WTC11 (cell line): Measurements from ENCODE around the gene TAS1R2.

Experiments used
- GABPB1 ChIP-seq: sonication (generic); formaldehyde crosslinking; IDR thresholded peaks from 2 replicates; pipeline ENCODE4 v1.8.1; 2023; ENCODE audit warnings: mild to moderate bottlenecking, missing genetic modification reagents
- HMGA2 ChIP-seq: fragments of 250-450 bp; sonication (Bioruptor Pico); IDR thresholded peaks from 2 replicates; pipeline ENCODE4 v1.4.0; 2021; ENCODE audit warnings: mild to moderate bottlenecking, moderate library complexity
- MYBL2 ChIP-seq: sonication (generic); formaldehyde crosslinking; IDR thresholded peaks from 2 replicates; pipeline ENCODE4 v1.8.1; 2023; ENCODE audit warnings: mild to moderate bottlenecking, moderate library complexity, missing genetic modification reagents
- NFE2L1 ChIP-seq: sonication (generic); formaldehyde crosslinking; IDR thresholded peaks from 2 replicates; pipeline ENCODE4 v1.8.1; 2023; ENCODE audit warnings: missing genetic modification reagents
- TEAD4 ChIP-seq: sonication (generic); formaldehyde crosslinking; IDR thresholded peaks from 2 replicates; pipeline ENCODE4 v1.8.0; 2022; ENCODE audit warnings: mild to moderate bottlenecking, missing genetic modification reagents
- ZNF121 ChIP-seq: sonication (generic); formaldehyde crosslinking; IDR thresholded peaks from 2 replicates; pipeline ENCODE4 v1.8.0; 2023; ENCODE audit warnings: missing genetic modification reagents
- ZNF317 ChIP-seq: sonication (generic); formaldehyde crosslinking; IDR thresholded peaks from 2 replicates; pipeline ENCODE4 v1.8.1; 2023; ENCODE audit warnings: low read depth, mild to moderate bottlenecking, moderate library complexity, missing genetic modification reagents, borderline replicate concordance
- TF ChIP-seq, protein P1 (sequence below): fragments of 200-600 bp; IDR thresholded peaks from 2 replicates; pipeline ENCODE4 v1.8.0; 2022; ENCODE audit warnings: antibody characterized with exemption
- TF ChIP-seq, protein P2 (sequence below): sonication (generic); formaldehyde crosslinking; IDR thresholded peaks from 2 replicates; pipeline ENCODE4 v1.8.1; 2023; ENCODE audit warnings: mild to moderate bottlenecking, missing genetic modification reagents
- TF ChIP-seq, protein P3 (sequence below): sonication (generic); formaldehyde crosslinking; IDR thresholded peaks from 2 replicates; pipeline ENCODE4 v1.8.0; 2023; ENCODE audit warnings: missing genetic modification reagents, mild to moderate bottlenecking, borderline replicate concordance
- TF ChIP-seq, protein P4 (sequence below): sonication (generic); formaldehyde crosslinking; IDR thresholded peaks from 2 replicates; pipeline ENCODE4 v1.8.1; 2022; ENCODE audit warnings: low read depth, missing genetic modification reagents, borderline replicate concordance

DNA sequence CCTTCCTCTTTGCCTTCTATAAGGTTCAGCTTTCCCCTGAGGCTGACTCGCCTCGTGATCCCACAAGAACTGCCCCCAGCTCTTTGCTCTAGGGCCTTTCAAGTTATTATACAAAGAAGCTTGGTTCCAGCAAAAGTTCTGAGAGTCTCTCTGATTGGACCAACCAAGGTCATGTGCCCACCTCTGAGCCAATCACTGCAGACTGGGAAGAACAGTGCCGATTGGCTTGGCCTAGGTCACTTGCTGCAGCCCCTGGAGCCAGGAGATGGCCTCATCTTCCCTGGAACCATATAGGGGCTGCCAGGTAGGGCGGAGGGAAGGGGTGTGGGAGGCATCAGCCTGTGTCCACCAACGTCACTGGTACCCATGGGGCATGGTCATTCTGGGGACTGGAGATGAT lies 22.8 kb downstream of the TAS1R2 start:
- no peak for TF ChIP-seq NFE2L1
- TF ChIP-seq, protein P1, sequence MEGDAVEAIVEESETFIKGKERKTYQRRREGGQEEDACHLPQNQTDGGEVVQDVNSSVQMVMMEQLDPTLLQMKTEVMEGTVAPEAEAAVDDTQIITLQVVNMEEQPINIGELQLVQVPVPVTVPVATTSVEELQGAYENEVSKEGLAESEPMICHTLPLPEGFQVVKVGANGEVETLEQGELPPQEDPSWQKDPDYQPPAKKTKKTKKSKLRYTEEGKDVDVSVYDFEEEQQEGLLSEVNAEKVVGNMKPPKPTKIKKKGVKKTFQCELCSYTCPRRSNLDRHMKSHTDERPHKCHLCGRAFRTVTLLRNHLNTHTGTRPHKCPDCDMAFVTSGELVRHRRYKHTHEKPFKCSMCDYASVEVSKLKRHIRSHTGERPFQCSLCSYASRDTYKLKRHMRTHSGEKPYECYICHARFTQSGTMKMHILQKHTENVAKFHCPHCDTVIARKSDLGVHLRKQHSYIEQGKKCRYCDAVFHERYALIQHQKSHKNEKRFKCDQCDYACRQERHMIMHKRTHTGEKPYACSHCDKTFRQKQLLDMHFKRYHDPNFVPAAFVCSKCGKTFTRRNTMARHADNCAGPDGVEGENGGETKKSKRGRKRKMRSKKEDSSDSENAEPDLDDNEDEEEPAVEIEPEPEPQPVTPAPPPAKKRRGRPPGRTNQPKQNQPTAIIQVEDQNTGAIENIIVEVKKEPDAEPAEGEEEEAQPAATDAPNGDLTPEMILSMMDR = no peak
- no peak for TF ChIP-seq ZNF121 (CRISPR knock-in tag)
- TF ChIP-seq TEAD4 (CRISPR knock-in tag) = no peak
- TF ChIP-seq HMGA2 (CRISPR knock-in tag) = no peak
- no peak for TF ChIP-seq ZNF317 (CRISPR knock-in tag)
- TF ChIP-seq GABPB1 (CRISPR knock-in tag) = no peak
- no peak for TF ChIP-seq MYBL2 (CRISPR knock-in tag)
- TF ChIP-seq, protein P2, sequence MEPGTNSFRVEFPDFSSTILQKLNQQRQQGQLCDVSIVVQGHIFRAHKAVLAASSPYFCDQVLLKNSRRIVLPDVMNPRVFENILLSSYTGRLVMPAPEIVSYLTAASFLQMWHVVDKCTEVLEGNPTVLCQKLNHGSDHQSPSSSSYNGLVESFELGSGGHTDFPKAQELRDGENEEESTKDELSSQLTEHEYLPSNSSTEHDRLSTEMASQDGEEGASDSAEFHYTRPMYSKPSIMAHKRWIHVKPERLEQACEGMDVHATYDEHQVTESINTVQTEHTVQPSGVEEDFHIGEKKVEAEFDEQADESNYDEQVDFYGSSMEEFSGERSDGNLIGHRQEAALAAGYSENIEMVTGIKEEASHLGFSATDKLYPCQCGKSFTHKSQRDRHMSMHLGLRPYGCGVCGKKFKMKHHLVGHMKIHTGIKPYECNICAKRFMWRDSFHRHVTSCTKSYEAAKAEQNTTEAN (CRISPR knock-in tag) = no peak
- TF ChIP-seq, protein P3, sequence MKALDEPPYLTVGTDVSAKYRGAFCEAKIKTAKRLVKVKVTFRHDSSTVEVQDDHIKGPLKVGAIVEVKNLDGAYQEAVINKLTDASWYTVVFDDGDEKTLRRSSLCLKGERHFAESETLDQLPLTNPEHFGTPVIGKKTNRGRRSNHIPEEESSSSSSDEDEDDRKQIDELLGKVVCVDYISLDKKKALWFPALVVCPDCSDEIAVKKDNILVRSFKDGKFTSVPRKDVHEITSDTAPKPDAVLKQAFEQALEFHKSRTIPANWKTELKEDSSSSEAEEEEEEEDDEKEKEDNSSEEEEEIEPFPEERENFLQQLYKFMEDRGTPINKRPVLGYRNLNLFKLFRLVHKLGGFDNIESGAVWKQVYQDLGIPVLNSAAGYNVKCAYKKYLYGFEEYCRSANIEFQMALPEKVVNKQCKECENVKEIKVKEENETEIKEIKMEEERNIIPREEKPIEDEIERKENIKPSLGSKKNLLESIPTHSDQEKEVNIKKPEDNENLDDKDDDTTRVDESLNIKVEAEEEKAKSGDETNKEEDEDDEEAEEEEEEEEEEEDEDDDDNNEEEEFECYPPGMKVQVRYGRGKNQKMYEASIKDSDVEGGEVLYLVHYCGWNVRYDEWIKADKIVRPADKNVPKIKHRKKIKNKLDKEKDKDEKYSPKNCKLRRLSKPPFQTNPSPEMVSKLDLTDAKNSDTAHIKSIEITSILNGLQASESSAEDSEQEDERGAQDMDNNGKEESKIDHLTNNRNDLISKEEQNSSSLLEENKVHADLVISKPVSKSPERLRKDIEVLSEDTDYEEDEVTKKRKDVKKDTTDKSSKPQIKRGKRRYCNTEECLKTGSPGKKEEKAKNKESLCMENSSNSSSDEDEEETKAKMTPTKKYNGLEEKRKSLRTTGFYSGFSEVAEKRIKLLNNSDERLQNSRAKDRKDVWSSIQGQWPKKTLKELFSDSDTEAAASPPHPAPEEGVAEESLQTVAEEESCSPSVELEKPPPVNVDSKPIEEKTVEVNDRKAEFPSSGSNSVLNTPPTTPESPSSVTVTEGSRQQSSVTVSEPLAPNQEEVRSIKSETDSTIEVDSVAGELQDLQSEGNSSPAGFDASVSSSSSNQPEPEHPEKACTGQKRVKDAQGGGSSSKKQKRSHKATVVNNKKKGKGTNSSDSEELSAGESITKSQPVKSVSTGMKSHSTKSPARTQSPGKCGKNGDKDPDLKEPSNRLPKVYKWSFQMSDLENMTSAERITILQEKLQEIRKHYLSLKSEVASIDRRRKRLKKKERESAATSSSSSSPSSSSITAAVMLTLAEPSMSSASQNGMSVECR (CRISPR knock-in tag) = no peak
- TF ChIP-seq, protein P4, sequence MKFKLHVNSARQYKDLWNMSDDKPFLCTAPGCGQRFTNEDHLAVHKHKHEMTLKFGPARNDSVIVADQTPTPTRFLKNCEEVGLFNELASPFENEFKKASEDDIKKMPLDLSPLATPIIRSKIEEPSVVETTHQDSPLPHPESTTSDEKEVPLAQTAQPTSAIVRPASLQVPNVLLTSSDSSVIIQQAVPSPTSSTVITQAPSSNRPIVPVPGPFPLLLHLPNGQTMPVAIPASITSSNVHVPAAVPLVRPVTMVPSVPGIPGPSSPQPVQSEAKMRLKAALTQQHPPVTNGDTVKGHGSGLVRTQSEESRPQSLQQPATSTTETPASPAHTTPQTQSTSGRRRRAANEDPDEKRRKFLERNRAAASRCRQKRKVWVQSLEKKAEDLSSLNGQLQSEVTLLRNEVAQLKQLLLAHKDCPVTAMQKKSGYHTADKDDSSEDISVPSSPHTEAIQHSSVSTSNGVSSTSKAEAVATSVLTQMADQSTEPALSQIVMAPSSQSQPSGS (CRISPR knock-in tag) = no peak
